Keratinocyte (primary cell): Measurements from ENCODE around the gene ZNF488. TPM values are rescaled to one million over a fixed set of nuclear protein-coding genes. Genes with fewer than 3 reads are reported as not detected.

Source experiments
- DNase-seq: peaks from one replicate; pipeline ENCODE4 v3.0.0-alpha.2; 2011; ENCODE audit warnings: low read depth, missing footprints, low spot score
- FAIRE-seq: peaks from 2 replicates; lab custom pipeline; 2011; peaks lifted over from hg19 to GRCh38; lab: Jason Lieb, UNC
- H2AFZ ChIP-seq: 2 replicates; pipeline ENCODE4 v1.6.0; 2012; ENCODE audit warnings: low read length, control low read depth, inconsistent platforms; ENCODE audit not compliant: control insufficient read depth
- H3K27ac ChIP-seq: 2 replicates; pipeline ENCODE4 v1.5.1; 2011; ENCODE audit warnings: low read length; ENCODE audit not compliant: control insufficient read depth, insufficient read depth
- H3K27me3 ChIP-seq: 3 replicates; pipeline ENCODE4 v1.6.0; 2011; ENCODE audit warnings: low read length; ENCODE audit not compliant: control insufficient read depth, insufficient read depth; ENCODE audit errors: extremely low read depth
- H3K36me3 ChIP-seq, 2 experiments: 2 replicates in 1 of 2; 3 replicates in 1 of 2; pipeline ENCODE4 v1.5.1; 2011; ENCODE audit warnings: low read length in 2 of 2, mild to moderate bottlenecking in 1 of 2; ENCODE audit not compliant: control insufficient read depth in 2 of 2, insufficient read depth in 2 of 2; ENCODE audit errors: extremely low read depth in 1 of 2
- H3K4me1 ChIP-seq: 3 replicates; pipeline ENCODE4 v1.5.1; 2011; ENCODE audit warnings: low read length; ENCODE audit not compliant: control insufficient read depth, insufficient read depth; ENCODE audit errors: extremely low read depth
- H3K4me2 ChIP-seq: 3 replicates; pipeline ENCODE4 v1.6.0; 2011; ENCODE audit warnings: low read depth, low read length; ENCODE audit not compliant: control insufficient read depth, insufficient read depth; ENCODE audit errors: extremely low read depth
- H3K4me3 ChIP-seq, 3 experiments: fragments of 200-600 bp in 1 of 3; sonication (generic) in 1 of 3; 2 replicates in 2 of 3; 3 replicates in 1 of 3; pipeline ENCODE4 v1.5.1; 2011 to 2016; ENCODE audit warnings: low read length in 3 of 3, mild to moderate bottlenecking in 3 of 3, control low read depth in 2 of 3, inconsistent platforms in 1 of 3, low read depth in 1 of 3, mixed read lengths in 1 of 3, mixed run types in 1 of 3, moderate library complexity in 1 of 3; ENCODE audit not compliant: control insufficient read depth in 2 of 3, insufficient read depth in 2 of 3; ENCODE audit errors: extremely low read depth in 1 of 3
- H3K79me2 ChIP-seq: 2 replicates; pipeline ENCODE4 v1.6.0; 2012; ENCODE audit warnings: low read length; ENCODE audit not compliant: control insufficient read depth, insufficient read depth
- H3K9ac ChIP-seq: 3 replicates; pipeline ENCODE4 v1.6.0; 2011; ENCODE audit warnings: low read length; ENCODE audit not compliant: control insufficient read depth, insufficient read depth; ENCODE audit errors: extremely low read depth
- H3K9me1 ChIP-seq: 3 replicates; pipeline ENCODE4 v1.6.0; 2011; ENCODE audit warnings: low read length; ENCODE audit not compliant: control insufficient read depth, insufficient read depth; ENCODE audit errors: extremely low read depth
- H3K9me3 ChIP-seq: 2 replicates; pipeline ENCODE4 v1.5.1; 2012; ENCODE audit warnings: low read depth, low read length; ENCODE audit not compliant: control insufficient read depth
- H4K20me1 ChIP-seq: 3 replicates; pipeline ENCODE4 v1.6.0; 2011; ENCODE audit warnings: low read length; ENCODE audit not compliant: control insufficient read depth, insufficient read depth; ENCODE audit errors: extremely low read depth
- CTCF ChIP-seq, 3 experiments: IDR thresholded peaks in 1 of 3; conservative IDR thresholded peaks in 1 of 3; optimal IDR thresholded peaks in 1 of 3; 2 replicates in 2 of 3; 3 replicates in 1 of 3; pipeline versions ENCODE3 to v1.5.1; 2011; ENCODE audit warnings: low read length in 3 of 3, mild to moderate bottlenecking in 3 of 3, moderate library complexity in 2 of 3, control low read depth in 1 of 3, inconsistent platforms in 1 of 3; ENCODE audit not compliant: insufficient read depth in 2 of 3; ENCODE audit errors: extremely low read depth in 1 of 3
- EZH2 ChIP-seq: IDR thresholded peaks from one replicate; pipeline ENCODE4 v1.6.1; 2012; ENCODE audit warnings: inconsistent platforms, mild to moderate bottlenecking, low read length, moderate library complexity
- dilution Hi-C: fragments of 300-500 bp; cut with MboI; formaldehyde crosslinking; loops from one replicate; pipeline ENCODE4 v1.7.0; 2020; ENCODE audit warnings: low sequenced_read_pairs; ENCODE audit not compliant: extremely low pct_ligation_motif_present
- polyA plus RNA-seq, 5 experiments: library from polyadenylated mRNA; depleted of rRNA in 3 of 5; stranded (reverse) in 3 of 5; stranded (forward) in 1 of 5; unstranded in 1 of 5; fragments of >200 nt; gene quantifications; 1 replicate in 1 of 5; 2 replicates in 3 of 5; 3 replicates in 1 of 5; pipeline versions ENCODE4 v1.2.1 to v1.2.3, GENCODE V29; 2011 to 2012; ENCODE audit warnings: missing spikeins in 2 of 5, low read depth in 1 of 5, low replicate concordance in 1 of 5

The ZNF488 gene
- polyA plus RNA-seq, 1 donor (not counting 4 experiments of a cell fraction or from before 2014, with no cell fraction given): 1.2 TPM

GRCh38 chr10:47330804-47331203 lies 53.3 kb downstream of the ZNF488 start:
- Histone ChIP-seq H3K4me2 (no peak overlapping the region), H3K9ac (no peak overlapping the region), H3K4me1 (no peaks in the 10 kb centered on the region), H3K9me3 (no peaks in the 10 kb centered on the region), H3K9me1 (no peaks in the 10 kb centered on the region), H3K27ac (no peak overlapping the region), H3K4me3 (no peak overlapping the region), H3K79me2 (no peaks in the 10 kb centered on the region), H3K27me3 (peaks cover 14% of the 10 kb centered on the region), H4K20me1 (no peaks in the 10 kb centered on the region), H3K36me3 (no peaks in the 10 kb centered on the region), H2AFZ (no peak overlapping the region)
- TF ChIP-seq CTCF (optimal IDR thresholded peaks at IDR 0.05 in 1 of 3, IDR thresholded peaks at IDR 0.05 in 1 of 3, conservative IDR thresholded peaks at IDR 0.05 in 1 of 3; ENCODE audit: extremely low read depth in 1 of 3, insufficient read depth in 2 of 3, low read length in 3 of 3) (no peak), EZH2 (no peak)
- DNase-seq: no peak
- FAIRE-seq: no peak
- dilution Hi-C loops: no loop called here

GRCh38 chr10:47330366-47330765 lies 53.7 kb downstream of the ZNF488 start:
- no peak overlapping the region for H3K27ac ChIP-seq
- no peak overlapping the region for H3K4me3 ChIP-seq
- H3K79me2 ChIP-seq: no peaks in the 10 kb centered on the region
- no peaks in the 10 kb centered on the region for H3K9me3 ChIP-seq
- no peaks in the 10 kb centered on the region for H3K4me1 ChIP-seq
- dilution Hi-C loops: no loop called here
- DNase-seq (no peak), FAIRE-seq (no peak)
- H3K27me3 ChIP-seq: peaks cover 10% of the 10 kb centered on the region
- no peaks in the 10 kb centered on the region for H3K9me1 ChIP-seq
- no peak for TF ChIP-seq CTCF (optimal IDR thresholded peaks at IDR 0.05 in 1 of 3, IDR thresholded peaks at IDR 0.05 in 1 of 3, conservative IDR thresholded peaks at IDR 0.05 in 1 of 3; ENCODE audit: extremely low read depth in 1 of 3, insufficient read depth in 2 of 3, low read length in 3 of 3)
- TF ChIP-seq EZH2: no peak
- no peak overlapping the region for H3K4me2 ChIP-seq
- H3K9ac ChIP-seq: no peak overlapping the region
- H4K20me1 ChIP-seq: no peaks in the 10 kb centered on the region
- H2AFZ ChIP-seq: no peak overlapping the region
- no peaks in the 10 kb centered on the region for H3K36me3 ChIP-seq
